Measurements from ENCODE around the gene EIF3D.
A peak's percentile ranks its signal among the peaks of the same experiment; 100 is the strongest.

The EIF3D gene, protein sequence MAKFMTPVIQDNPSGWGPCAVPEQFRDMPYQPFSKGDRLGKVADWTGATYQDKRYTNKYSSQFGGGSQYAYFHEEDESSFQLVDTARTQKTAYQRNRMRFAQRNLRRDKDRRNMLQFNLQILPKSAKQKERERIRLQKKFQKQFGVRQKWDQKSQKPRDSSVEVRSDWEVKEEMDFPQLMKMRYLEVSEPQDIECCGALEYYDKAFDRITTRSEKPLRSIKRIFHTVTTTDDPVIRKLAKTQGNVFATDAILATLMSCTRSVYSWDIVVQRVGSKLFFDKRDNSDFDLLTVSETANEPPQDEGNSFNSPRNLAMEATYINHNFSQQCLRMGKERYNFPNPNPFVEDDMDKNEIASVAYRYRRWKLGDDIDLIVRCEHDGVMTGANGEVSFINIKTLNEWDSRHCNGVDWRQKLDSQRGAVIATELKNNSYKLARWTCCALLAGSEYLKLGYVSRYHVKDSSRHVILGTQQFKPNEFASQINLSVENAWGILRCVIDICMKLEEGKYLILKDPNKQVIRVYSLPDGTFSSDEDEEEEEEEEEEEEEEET

DNA sequence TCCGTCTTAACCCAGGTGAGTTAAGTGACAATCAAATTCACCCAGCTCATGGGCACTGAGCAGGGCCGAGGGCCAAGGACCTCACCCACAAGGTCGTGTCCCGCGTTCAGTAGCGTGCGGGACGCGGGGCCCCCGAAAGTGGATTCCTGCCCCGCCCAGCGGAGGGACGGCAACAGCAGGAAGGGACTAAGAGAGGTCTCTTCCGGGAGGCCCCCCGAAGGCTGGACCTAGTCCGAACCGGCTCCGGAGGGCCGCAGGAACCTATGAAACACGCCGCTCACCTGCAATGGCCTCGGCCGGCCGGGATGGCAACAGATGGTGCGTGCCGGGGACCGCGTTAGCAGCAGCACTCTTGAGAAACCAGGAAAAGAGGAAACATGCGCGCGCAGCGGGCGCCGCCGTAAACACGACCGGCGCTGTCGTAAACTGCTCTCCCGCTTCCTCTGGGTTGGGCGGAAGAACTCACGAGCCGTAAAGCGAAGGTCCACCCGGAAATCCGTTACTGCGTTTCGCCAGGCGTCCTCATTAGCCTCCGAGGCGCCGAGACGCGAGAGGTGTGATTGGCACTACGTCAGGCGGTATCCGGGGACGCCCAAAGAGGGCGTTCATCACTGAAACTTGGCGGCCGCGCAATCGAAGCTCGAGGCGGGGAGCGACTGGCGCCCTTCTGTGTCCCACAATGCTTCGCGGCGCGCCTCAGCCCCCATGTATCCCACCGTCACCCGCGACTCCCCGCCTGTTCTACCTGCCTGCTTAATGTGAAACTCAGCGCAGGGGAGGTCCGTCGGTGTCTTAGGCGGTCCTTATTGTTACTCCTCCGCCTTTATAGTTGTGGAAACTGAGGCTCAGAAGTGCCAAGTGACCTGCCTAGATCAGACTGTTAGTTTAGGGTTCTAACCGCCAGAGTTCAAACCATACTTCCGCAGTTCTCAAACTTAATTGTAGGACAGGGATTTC is at the start of gene EIF3D:
Gene EIF3D (minus strand): TSS at position 372 of the 957 bp plus-strand sequence. CDS start 3,045 bp downstream, outside the sequence.
- DNase-seq = peak; percentile 99

DNA sequence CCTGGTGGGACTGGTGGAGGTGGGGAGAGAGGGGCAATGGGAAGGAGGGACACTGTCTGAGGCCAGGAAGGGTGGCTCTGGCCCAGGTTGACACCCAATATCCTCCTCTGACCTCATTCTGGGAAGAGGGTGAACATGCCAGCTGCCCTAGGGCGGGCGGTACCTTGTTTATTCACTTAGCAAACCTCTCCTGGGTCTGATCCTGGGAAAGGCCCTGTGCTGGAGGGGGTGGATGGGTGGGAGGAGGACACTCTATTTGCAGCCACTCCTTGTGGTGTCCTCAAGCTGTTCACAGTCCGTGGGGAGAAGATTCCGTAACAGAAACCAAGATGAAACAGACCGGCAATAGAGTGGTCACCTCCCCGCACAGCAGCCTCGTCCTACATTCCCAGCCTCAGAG is 49.7 kb upstream of the EIF3D start:
- no peak for DNase-seq

- DNase-seq = no peak
These were observed 48.1 kb upstream of the EIF3D start for GRCh38 chr22:36577019-36577418.

- no peak for DNase-seq
These were observed 45.8 kb upstream of the EIF3D start for GRCh38 chr22:36574728-36575127.

DNA sequence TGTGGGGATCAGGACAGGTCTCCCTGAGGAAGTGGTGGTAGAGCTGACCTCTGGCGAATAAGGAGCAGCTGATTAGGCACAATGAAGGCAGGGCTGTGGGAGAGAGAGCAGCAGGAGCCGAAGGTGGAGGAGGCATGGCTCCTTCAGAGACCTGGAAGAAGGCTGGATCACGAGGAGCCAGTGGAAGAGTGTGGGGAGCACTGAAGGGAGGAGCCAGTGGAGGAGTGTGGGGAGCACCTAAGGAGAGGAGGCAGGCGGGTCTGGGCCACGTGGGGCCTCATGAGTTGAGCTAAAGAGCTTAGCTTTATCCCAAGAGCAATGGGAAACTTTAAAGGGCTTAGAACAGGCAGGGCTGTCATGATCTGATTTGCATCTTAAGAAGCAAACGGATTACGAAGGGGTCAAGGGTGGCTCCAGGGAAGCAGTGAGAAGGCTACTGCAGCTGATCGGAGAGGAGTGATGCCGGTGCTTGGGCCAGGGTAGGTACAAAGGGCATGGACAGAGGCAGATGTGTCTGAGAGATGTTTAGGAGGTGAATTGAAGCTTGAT is 44.9 kb upstream of the EIF3D start:
- DNase-seq = no peak

DNA sequence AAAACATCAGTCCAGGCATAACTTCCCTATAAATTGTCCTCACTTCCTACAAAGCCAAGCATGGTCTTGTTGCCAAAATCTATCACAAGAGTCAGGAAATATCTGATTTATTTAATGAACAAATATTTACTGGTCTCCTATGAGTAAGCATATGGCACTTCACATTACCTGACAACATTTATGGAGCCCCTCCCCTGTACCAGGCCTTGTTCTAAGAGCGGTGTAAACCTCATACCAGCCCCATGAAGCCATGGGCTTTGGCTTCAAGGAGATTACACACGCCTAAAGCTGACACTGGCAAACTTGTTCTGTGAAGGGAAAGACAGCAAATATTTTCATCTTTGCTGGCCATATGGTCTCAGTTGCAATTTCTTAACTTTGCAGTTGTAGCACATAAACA is 43.0 kb upstream of the EIF3D start:
- no peak for DNase-seq

DNA sequence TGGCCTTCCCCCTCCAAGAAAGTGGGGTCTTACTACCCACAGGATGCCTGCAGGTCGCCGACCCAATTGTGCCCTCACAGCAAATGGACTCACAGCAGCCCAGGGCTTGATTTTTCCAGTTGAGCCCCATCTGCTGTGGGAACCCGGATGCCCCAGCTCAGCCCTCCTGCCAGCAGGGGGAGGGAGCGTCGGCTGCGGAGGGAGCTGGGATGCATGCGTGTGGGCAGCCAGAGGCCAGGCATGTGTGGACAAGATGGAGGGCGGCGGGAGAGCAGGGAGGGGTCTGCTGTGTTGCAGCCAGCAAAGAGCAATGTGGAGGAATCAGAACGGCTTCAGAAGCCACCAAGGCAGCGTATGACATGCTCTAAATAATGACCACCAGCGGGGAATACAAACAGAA is 41.0 kb upstream of the EIF3D start:
- DNase-seq = no peak

DNA sequence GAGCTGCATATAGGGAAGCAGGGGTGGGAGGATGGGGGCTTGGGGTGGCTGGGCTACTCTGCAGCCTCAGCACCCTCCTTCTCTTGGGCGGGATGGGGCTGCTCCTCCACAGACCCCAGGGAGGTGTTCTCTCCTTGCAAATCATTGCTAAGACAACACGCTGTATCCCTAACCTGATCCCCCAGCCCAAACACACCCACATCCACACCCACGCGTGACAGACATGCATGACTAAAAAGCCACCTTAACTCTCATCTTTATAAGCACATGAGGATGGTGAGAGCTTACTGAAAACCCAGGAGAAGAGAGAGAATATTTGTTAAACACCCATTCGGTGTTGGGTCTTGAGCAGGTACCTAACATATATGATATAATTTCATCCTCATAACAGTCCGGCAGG is 39.9 kb upstream of the EIF3D start:
- DNase-seq = no peak

GRCh38 chr22:36566720-36567119 is 37.8 kb upstream of the EIF3D start:
- DNase-seq = no peak

DNA sequence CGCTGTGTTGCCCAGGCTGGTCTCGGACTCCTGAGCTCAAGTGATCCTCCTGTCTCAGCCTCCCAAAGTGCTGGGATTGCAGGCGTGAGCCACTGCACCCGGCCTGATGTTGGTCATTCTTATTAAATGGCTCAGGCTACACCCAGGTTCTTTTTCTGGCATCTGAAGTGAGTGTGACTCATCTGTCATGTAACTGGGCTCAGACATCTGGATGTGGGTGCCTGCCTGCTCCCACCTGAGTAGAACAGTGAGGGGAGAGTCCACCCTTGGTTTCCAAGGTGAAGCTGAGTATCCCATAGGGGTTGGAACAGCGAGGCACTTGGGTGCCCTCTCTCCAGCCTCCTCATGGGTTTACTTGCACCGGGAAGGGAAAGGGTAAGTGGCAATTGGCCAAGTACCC is 36.7 kb upstream of the EIF3D start:
- DNase-seq = no peak

DNA sequence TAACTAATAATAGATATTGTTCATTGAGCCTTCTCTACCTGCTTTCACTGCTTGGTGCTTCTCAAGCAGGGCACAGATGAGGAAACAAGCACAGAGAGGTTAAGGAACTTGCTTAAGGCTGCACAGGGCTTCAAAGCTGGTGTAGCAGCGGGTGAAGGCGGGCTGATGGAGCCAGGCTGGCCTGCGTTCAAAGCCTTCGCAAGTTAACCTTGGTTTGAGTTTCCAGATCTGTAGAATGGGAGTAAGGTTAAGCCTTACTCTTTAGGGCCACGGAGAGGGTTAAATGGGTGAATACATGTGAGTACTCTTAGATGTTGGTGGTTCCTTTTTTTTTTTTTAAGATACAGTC is 36.2 kb upstream of the EIF3D start:
- no peak for DNase-seq

DNA sequence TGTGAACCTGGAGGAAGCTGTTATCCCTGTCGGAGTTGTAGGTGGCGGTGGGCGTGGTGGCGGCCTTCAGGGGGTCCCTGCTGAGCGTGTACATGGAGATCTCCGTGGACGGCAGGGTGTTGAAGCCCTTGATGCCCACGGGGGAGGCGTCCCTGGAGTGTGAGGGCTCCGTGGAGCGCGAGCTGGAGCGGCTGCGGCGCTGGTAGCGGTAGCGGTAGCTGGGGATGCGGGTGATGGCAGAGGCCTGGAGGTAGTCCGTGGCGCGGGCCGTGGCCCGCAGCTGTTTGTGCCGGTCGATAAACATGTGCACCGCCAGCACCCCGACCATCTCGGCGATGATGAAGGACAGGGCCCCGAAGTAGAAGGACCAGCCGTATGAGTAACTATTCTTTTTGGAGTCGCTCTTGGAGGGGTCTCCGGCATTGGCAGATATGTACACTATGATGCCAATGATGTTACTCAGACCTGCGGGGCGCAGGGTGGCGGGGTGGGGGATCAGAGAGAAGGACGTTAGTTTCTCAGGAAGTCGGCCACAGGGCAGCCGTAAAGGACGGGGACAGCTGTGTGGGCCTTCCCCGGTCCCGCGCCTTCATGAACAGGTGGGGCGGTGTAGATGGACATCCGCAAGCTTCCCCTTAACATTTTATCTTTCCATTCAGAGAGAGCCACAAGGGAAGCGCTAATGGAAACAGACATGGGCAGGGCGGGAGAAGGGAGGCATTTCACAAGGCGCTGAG is 35.6 kb upstream of the EIF3D start:
- DNase-seq = no peak

- no peak for DNase-seq
These were observed 34.9 kb upstream of the EIF3D start for GRCh38 chr22:36563898-36564297.

GRCh38 chr22:36563444-36563843 is 34.5 kb upstream of the EIF3D start:
- no peak for DNase-seq

DNA sequence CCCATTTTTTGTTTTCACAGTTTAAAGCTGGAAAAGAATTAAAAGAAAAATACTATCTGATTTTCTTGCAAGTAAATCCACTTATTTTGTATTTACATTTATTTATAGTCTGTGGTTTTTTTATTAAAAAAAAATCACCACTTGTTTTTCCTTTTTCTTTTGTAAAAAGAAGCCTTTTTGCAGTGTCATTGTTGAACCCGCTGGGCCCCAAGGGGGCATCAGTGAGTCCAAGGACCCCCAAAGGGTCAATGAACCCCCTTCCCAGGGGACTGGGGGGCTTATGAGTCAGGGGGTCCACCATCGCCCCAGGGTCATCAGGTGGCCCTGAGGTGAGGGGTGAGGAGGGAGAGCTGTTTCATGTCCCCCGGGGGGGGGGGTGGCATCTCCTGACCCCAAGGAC is 34.0 kb upstream of the EIF3D start:
- no peak for DNase-seq

DNA sequence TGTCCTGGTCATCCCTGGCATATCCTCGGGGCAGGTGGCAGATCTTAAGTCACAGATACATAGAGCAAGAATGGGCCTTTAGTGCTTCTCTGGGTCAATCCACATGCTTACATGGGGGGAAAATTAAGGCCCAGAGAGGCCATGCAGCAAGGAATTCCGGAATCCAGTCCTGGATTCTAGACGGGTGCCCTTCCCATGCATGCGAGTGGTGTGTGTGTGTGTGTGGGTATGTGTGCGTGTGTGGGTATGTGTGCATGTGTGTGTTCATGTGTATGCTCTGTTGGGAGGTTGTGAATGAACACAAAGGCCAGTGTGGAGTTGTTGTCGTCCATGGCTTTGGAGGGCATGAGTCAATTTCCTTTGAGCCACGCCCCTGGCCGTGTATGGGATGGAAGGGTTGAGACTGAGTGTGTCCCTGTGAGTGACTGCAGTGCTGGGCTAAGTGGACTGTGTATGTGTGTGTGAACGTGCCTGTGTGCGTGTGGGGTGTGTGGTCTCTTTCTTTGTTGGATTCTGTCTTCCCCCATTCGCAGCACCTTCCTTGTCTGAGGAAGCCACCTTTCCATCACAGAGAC is 33.4 kb upstream of the EIF3D start:
- no peak for DNase-seq

GRCh38 chr22:36561291-36561811 is 32.4 kb upstream of the EIF3D start:
- no peak for DNase-seq

- no peak for DNase-seq
These were observed 31.0 kb upstream of the EIF3D start for GRCh38 chr22:36560001-36560400.

GRCh38 chr22:36554098-36554497 is 25.1 kb upstream of the EIF3D start:
- DNase-seq = no peak

- no peak for DNase-seq
These were observed 23.3 kb upstream of the EIF3D start for GRCh38 chr22:36552289-36552688.

- no peak for DNase-seq
These were observed 21.9 kb upstream of the EIF3D start for GRCh38 chr22:36550701-36551495.
